Spleen (tissue), 11 donors: ENCODE results near the gene ATP10B. TPM values are rescaled to one million over a fixed set of nuclear protein-coding genes. Genes with fewer than 3 reads are reported as not detected.

Source experiments
- DNase-seq: peaks from one replicate; pipeline ENCODE4 v3.0.0-alpha.2; 2020
- H3K27ac ChIP-seq, 8 donors: fragments of 200-600 bp; sonication (generic) in 7 of 8; 1 replicate in 4 of 8; 2 replicates in 4 of 8; pipeline versions ENCODE4 v1.5.0 to v1.8.0; 2016 to 2021; ENCODE audit warnings: inconsistent platforms in 4 of 8, mild to moderate bottlenecking in 4 of 8, moderate library complexity in 1 of 8
- H3K27me3 ChIP-seq, 7 donors: fragments of 200-600 bp; sonication (generic) in 6 of 7; replicated peaks in 1 of 7; 1 replicate in 4 of 7; 2 replicates in 3 of 7; pipeline versions ENCODE4 v1.5.0 to v1.8.0; 2016 to 2021; ENCODE audit warnings: inconsistent platforms in 3 of 7, mild to moderate bottlenecking in 1 of 7
- H3K36me3 ChIP-seq, 6 donors: fragments of 200-600 bp; sonication (generic) in 5 of 6; 1 replicate in 4 of 6; 2 replicates in 2 of 6; pipeline versions ENCODE4 v1.5.0 to v1.8.0; 2016 to 2021; ENCODE audit warnings: inconsistent platforms in 2 of 6
- H3K4me1 ChIP-seq, 6 donors: fragments of 200-600 bp; sonication (generic) in 5 of 6; 1 replicate in 3 of 6; 2 replicates in 3 of 6; pipeline versions ENCODE4 v1.5.0 to v1.8.0; 2016 to 2021; ENCODE audit warnings: inconsistent platforms in 3 of 6
- H3K4me3 ChIP-seq, 8 donors: fragments of 200-600 bp; sonication (generic) in 7 of 8; 1 replicate in 4 of 8; 2 replicates in 4 of 8; pipeline versions ENCODE4 v1.5.0 to v1.8.0; 2016 to 2021; ENCODE audit warnings: inconsistent platforms in 4 of 8, mild to moderate bottlenecking in 4 of 8, moderate library complexity in 2 of 8
- H3K9me3 ChIP-seq, 8 donors: fragments of 200-600 bp; sonication (generic) in 7 of 8; 1 replicate in 4 of 8; 2 replicates in 4 of 8; pipeline versions ENCODE4 v1.5.0 to v1.8.0; 2016 to 2021; ENCODE audit warnings: inconsistent platforms in 4 of 8
- CTCF ChIP-seq, 11 experiments: fragments of 200-600 bp in 7 of 11; fragments of 450-650 bp in 4 of 11; sonication (generic) in 4 of 11; IDR thresholded peaks in 8 of 11; conservative IDR thresholded peaks in 3 of 11; 1 replicate in 7 of 11; 2 replicates in 4 of 11; pipeline versions ENCODE4 v1.4.0 to v1.8.0; 2016 to 2021; ENCODE audit warnings: antibody characterized with exemption in 11 of 11, inconsistent platforms in 4 of 11, mild to moderate bottlenecking in 1 of 11
- POLR2A ChIP-seq, 3 donors: fragments of 450-650 bp; IDR thresholded peaks; one replicate each; pipeline ENCODE4 v1.5.1; 2017; ENCODE audit warnings: antibody characterized with exemption in 3 of 3, mild to moderate bottlenecking in 1 of 3
- POLR2AphosphoS5 ChIP-seq, 3 donors: sonication (generic); formaldehyde crosslinking; IDR thresholded peaks; one replicate each; pipeline ENCODE4 v1.5.1; 2017; ENCODE audit warnings: antibody characterized with exemption in 3 of 3
- WGBS, 5 donors: extraction: QIAGEN DNeasy Blood & Tissue Kit in 3 of 5; methylation state at CpG; one replicate each; pipeline versions ENCODE4 v1.1.5 to v1.1.7; 2013 to 2018; 5-methylcytosine and 5-hydroxymethylcytosine counted together
- intact Hi-C: fragments of 100-400 bp; cut with DNase I; formaldehyde crosslinking; loops from one replicate; pipeline ENCODE4 v1.15.0; 2023; ENCODE audit warnings: low total_unique reads
- polyA plus RNA-seq, 3 donors: library from polyadenylated mRNA; stranded (reverse); fragments of 200-250 nt; gene quantifications; one replicate each; pipeline ENCODE4 v1.2.1, GENCODE V29; 2013
- total RNA-seq, 7 donors: library from RNA; depleted of rRNA in 3 of 7; stranded (reverse); fragments of >200 nt in 3 of 7; fragmentation: NEBNext Ultra II Directional in 4 of 7; extraction: Animal tissue kit (Norgen Biotek cat#: 25700) in 4 of 7; gene quantifications; one replicate each; pipeline versions ENCODE4 v1.1.0 to v1.2.1, GENCODE V29; 2016 to 2021
- donor health status: healthy with polysubstance abuse.
- donor health status: DM: no; HTN: no; CAD: no; lungs with moderate emphysema.
- donor health status: DM: no; HTN: no; CAD: no.
- donor health status: Bipolar disorder and iron deficiency.
- donor health status: healthy.
- donor health status: DM: no; HTN: no; CAD: no.
- donor health status: DM: yes; HTN: yes; CAD: no.

ATP10B gene
- total and polyA plus RNA-seq, 10 donors, result 0.06 TPM; not detected in 9

GRCh38 chr5:160555971-160556631, 295.9 kb downstream of the ATP10B start:
- Histone ChIP-seq H3K4me1 (no peaks in the 10 kb centered on the region), H3K36me3 (no peaks in the 10 kb centered on the region), H3K27ac (no peak overlapping the region), H3K9me3 (no peaks in the 10 kb centered on the region), H3K4me3 (no peak overlapping the region), H3K27me3 (no peaks in the 10 kb centered on the region)
- WGBS, 5 donors, result 79 to 90% (median 87%) methylated on average over 4 to 6 of the region's 6 CpGs
- DNase-seq, result no peak
- intact Hi-C loops, result no loop called here
- TF ChIP-seq CTCF (IDR thresholded peaks at IDR 0.05 in 8 of 11, conservative IDR thresholded peaks at IDR 0.05 in 3 of 11), result no peak

- H3K4me3 ChIP-seq, result no peak overlapping the region
- H3K27me3 ChIP-seq, result no peaks in the 10 kb centered on the region
- intact Hi-C loops, result no loop called here
- no peaks in the 10 kb centered on the region for H3K36me3 ChIP-seq
- DNase-seq, result no peak
- H3K27ac ChIP-seq, result no peak overlapping the region
- no peaks in the 10 kb centered on the region for H3K4me1 ChIP-seq
- TF ChIP-seq CTCF (IDR thresholded peaks at IDR 0.05 in 8 of 11, conservative IDR thresholded peaks at IDR 0.05 in 3 of 11) (no peak), POLR2AphosphoS5 (IDR thresholded peaks at IDR 0.05) (no peak), POLR2A (IDR thresholded peaks at IDR 0.05) (no peak)
- WGBS, 5 donors, result 90 to 99% (median 97%) methylated on average over 3 of the region's 3 CpGs
- H3K9me3 ChIP-seq, result no peaks in the 10 kb centered on the region
Observed at GRCh38 chr5:160555581-160555970, 296.4 kb downstream of the ATP10B start.

- Histone ChIP-seq H3K4me1 (no peaks in the 10 kb centered on the region), H3K27ac (no peak overlapping the region), H3K36me3 (no peaks in the 10 kb centered on the region), H3K27me3 (no peaks in the 10 kb centered on the region), H3K9me3 (peaks cover 0 to 8% (median 0%) of the 10 kb centered on the region in 8 donors), H3K4me3 (no peak overlapping the region)
- intact Hi-C loops, result no loop called here
- TF ChIP-seq CTCF (IDR thresholded peaks at IDR 0.05 in 8 of 11, conservative IDR thresholded peaks at IDR 0.05 in 3 of 11), result no peak
- TF ChIP-seq POLR2AphosphoS5 (IDR thresholded peaks at IDR 0.05), result no peak
- no peak for TF ChIP-seq POLR2A (IDR thresholded peaks at IDR 0.05)
- DNase-seq, result no peak
Observed at GRCh38 chr5:160550075-160550474, 301.9 kb downstream of the ATP10B start.

- peaks cover 0 to 8% (median 0%) of the 10 kb centered on the region in 8 donors for H3K9me3 ChIP-seq
- H3K27ac ChIP-seq, result no peak overlapping the region
- no peaks in the 10 kb centered on the region for H3K27me3 ChIP-seq
- no peaks in the 10 kb centered on the region for H3K36me3 ChIP-seq
- intact Hi-C loops, result no loop called here
- TF ChIP-seq POLR2A (IDR thresholded peaks at IDR 0.05) (no peak), CTCF (IDR thresholded peaks at IDR 0.05 in 8 of 11, conservative IDR thresholded peaks at IDR 0.05 in 3 of 11) (no peak), POLR2AphosphoS5 (IDR thresholded peaks at IDR 0.05) (no peak)
- WGBS, 5 donors, result 77 to 90% (median 82%) methylated on average over 4 of the region's 4 CpGs
- DNase-seq, result no peak
- no peaks in the 10 kb centered on the region for H3K4me1 ChIP-seq
- no peak overlapping the region for H3K4me3 ChIP-seq
Observed at GRCh38 chr5:160548949-160549645, 302.9 kb downstream of the ATP10B start.
